Loucy (cell line): Measurements from ENCODE around the gene RMRP.
"Not testable (repeated sequence)": the region's sequence is repeated elsewhere in the genome, so short reads cannot be mapped to it uniquely, and the experiment has no call there.

Source experiments
- H2AFZ ChIP-seq: fragments of 200-600 bp; sonication (generic); 2 replicates; pipeline ENCODE4 v1.6.0; 2016; ENCODE audit warnings: antibody characterized with exemption, mild to moderate bottlenecking, low read length, moderate library complexity
- H3F3A ChIP-seq: fragments of 200-600 bp; 2 replicates; pipeline ENCODE4 v1.6.0; 2016; ENCODE audit warnings: antibody characterized with exemption, low read depth, mild to moderate bottlenecking
- H3K27me3 ChIP-seq: fragments of 200-600 bp; sonication (generic); 2 replicates; pipeline ENCODE4 v1.6.1; 2014; ENCODE audit warnings: low read length, mild to moderate bottlenecking; ENCODE audit not compliant: insufficient read depth, poor library complexity, severe bottlenecking
- H3K36me3 ChIP-seq: fragments of 200-600 bp; sonication (generic); 2 replicates; pipeline ENCODE4 v1.6.1; 2016; ENCODE audit warnings: low read length; ENCODE audit not compliant: insufficient read depth
- H3K4me1 ChIP-seq: fragments of 200-600 bp; sonication (generic); 2 replicates; pipeline ENCODE4 v1.5.1; 2014; ENCODE audit warnings: low read length, mild to moderate bottlenecking; ENCODE audit not compliant: insufficient read depth, poor library complexity, severe bottlenecking
- H3K4me2 ChIP-seq: fragments of 200-600 bp; sonication (generic); 2 replicates; pipeline ENCODE4 v1.6.0; 2014; ENCODE audit warnings: antibody characterized with exemption, low read length, low read depth, mild to moderate bottlenecking; ENCODE audit not compliant: poor library complexity, severe bottlenecking
- H3K4me3 ChIP-seq: fragments of 200-600 bp; sonication (generic); 2 replicates; pipeline ENCODE4 v1.5.1; 2014; ENCODE audit warnings: low read length, mild to moderate bottlenecking, mixed read lengths; ENCODE audit not compliant: poor library complexity, severe bottlenecking
- H3K79me2 ChIP-seq: fragments of 200-600 bp; sonication (generic); 2 replicates; pipeline ENCODE4 v1.6.1; 2014; ENCODE audit warnings: low read length; ENCODE audit not compliant: insufficient read depth
- H3K9ac ChIP-seq: fragments of 200-600 bp; sonication (generic); 2 replicates; pipeline ENCODE4 v1.6.0; 2014; ENCODE audit warnings: mild to moderate bottlenecking, low read depth, low read length, moderate library complexity; ENCODE audit not compliant: poor library complexity, severe bottlenecking
- H3K9me2 ChIP-seq: fragments of 200-600 bp; sonication (generic); replicated peaks from 2 replicates; pipeline ENCODE4 v1.6.1; 2016; ENCODE audit warnings: low read depth, low read length, mixed read lengths
- H3K9me3 ChIP-seq: fragments of 200-600 bp; sonication (generic); 2 replicates; pipeline ENCODE4 v1.6.1; 2014; ENCODE audit warnings: mild to moderate bottlenecking, antibody characterized with exemption, low read length, low read depth; ENCODE audit not compliant: insufficient read depth
- H4K20me1 ChIP-seq: fragments of 200-600 bp; sonication (generic); 2 replicates; pipeline ENCODE4 v1.6.0; 2014; ENCODE audit warnings: antibody characterized with exemption, low read length, mild to moderate bottlenecking; ENCODE audit not compliant: insufficient read depth, poor library complexity, severe bottlenecking
- EZH2phosphoT487 ChIP-seq: fragments of 200-600 bp; IDR thresholded peaks from 2 replicates; pipeline ENCODE4 v1.6.1; 2018; ENCODE audit warnings: antibody characterized with exemption, mild to moderate bottlenecking, moderate library complexity, borderline replicate concordance
- TF ChIP-seq, protein P1 (sequence below): fragments of 200-600 bp; sonication (generic); conservative IDR thresholded peaks from 2 replicates; pipeline ENCODE4 v1.5.1; 2014; ENCODE audit warnings: mild to moderate bottlenecking, antibody characterized with exemption, low read length

The RMRP gene

DNA sequence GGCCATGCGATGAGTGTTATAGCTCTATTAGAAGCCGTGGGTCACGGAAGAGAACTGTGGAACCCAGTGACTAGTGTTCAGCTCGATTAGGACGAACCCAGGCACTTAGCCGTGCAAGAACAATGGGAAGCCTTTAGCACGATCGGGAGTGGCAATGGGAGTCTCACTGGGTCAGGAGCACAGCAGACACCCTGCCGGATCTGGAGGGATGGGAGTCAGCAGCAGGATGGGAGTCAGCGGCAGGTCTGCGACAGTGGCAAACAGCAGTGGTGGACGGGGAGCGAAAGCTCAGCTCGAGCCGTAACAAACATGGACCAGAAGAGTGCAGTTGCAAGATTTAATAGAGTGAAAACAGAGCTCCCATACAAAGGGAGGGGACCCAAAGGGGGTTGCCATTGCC, 17.4 kb downstream of the RMRP start:
- H4K20me1 ChIP-seq, H3K4me2 ChIP-seq, H3K9me2 ChIP-seq, H3K4me3 ChIP-seq, H3K9me3 ChIP-seq, H3K27me3 ChIP-seq, H3K36me3 ChIP-seq, H2AFZ ChIP-seq, H3F3A ChIP-seq, H3K9ac ChIP-seq: not testable (repeated sequence)
- H3K4me1 ChIP-seq = peaks cover 30% of the 10 kb centered on the region
- peaks cover 12% of the 10 kb centered on the region; the same call in 1 of the 2 replicates for H3K79me2 ChIP-seq

DNA sequence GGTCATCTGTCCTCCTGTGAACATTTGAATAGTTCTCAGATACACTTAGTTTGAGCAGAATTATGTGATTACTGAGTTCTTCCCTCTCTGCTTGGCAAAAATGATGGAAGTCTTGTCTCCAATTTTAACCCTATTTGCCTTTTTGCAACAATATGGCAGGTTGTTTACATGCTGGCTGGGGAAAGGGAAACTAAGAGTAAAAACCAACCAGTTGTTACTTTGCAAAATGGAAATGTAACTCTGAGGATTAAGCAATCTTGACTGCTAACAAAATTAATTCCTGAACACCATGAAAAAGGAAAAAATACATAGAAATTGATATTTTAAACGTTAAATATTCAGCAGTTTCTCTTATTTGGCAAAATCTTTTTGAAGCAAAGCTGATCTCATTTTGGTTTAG, 18.2 kb downstream of the RMRP start:
- TF ChIP-seq, protein P1, sequence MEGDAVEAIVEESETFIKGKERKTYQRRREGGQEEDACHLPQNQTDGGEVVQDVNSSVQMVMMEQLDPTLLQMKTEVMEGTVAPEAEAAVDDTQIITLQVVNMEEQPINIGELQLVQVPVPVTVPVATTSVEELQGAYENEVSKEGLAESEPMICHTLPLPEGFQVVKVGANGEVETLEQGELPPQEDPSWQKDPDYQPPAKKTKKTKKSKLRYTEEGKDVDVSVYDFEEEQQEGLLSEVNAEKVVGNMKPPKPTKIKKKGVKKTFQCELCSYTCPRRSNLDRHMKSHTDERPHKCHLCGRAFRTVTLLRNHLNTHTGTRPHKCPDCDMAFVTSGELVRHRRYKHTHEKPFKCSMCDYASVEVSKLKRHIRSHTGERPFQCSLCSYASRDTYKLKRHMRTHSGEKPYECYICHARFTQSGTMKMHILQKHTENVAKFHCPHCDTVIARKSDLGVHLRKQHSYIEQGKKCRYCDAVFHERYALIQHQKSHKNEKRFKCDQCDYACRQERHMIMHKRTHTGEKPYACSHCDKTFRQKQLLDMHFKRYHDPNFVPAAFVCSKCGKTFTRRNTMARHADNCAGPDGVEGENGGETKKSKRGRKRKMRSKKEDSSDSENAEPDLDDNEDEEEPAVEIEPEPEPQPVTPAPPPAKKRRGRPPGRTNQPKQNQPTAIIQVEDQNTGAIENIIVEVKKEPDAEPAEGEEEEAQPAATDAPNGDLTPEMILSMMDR = no peak
- no peak for TF ChIP-seq EZH2phosphoT487
- Histone ChIP-seq H3K4me2 (peak overlapping the region; percentile 46), H3K79me2 (peaks cover 6% of the 10 kb centered on the region; the same call in 1 of the 2 replicates), H3K4me1 (peaks cover 37% of the 10 kb centered on the region), H3K9ac (no peak overlapping the region), H3K4me3 (no peak overlapping the region), H3K9me3 (no peaks in the 10 kb centered on the region), H4K20me1 (no peaks in the 10 kb centered on the region), H3K36me3 (no peaks in the 10 kb centered on the region), H3F3A (no peaks in the 10 kb centered on the region), H2AFZ (no peak overlapping the region), H3K9me2 (no peaks in the 10 kb centered on the region), H3K27me3 (no peaks in the 10 kb centered on the region)

DNA sequence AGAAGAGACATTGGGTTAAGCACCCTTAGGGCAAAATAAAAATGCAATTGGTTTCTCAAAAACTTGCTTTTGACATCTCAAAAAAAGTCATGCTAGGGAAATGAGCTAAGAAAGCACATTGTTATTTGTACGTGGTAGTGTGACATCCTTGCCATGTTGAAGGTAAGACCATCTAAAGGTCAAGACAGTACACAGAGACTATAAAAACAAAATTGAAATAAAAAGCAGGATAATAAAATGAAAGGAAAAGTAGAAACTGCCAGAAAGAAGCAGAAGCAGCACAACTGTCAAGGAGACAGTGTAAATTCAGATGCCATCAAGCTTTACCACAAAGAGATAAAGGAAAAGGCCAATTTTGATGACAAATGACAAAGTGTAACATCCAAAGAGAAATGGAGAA, 18.6 kb downstream of the RMRP start:
- H3K36me3 ChIP-seq, H3K4me3 ChIP-seq, H3K79me2 ChIP-seq, H3F3A ChIP-seq, H2AFZ ChIP-seq, H3K9ac ChIP-seq, H3K9me2 ChIP-seq, H3K9me3 ChIP-seq, H4K20me1 ChIP-seq, H3K27me3 ChIP-seq: not testable (repeated sequence)
- Histone ChIP-seq H3K4me1 (peaks cover 39% of the 10 kb centered on the region), H3K4me2 (peak overlapping the region; percentile 46)

DNA sequence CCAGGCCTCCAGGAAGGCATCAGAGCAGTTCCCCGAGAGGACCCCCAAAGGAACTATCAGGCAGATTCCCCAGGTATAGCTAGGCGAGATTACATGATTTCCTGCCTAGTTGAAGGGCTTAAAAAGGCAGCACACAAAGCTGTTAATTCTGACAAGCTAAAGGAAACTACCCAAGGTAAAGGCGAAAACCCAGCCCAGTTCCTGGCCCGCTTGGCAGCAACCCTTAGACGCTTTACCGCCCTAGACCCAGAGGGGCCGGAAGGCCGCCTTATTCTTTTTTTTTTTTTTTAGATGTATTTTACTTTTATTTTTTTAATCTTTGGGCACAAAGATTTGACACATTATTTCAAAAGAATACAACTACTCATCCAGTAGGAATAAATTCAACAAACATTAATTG, 19.1 kb downstream of the RMRP start:
- not testable (repeated sequence) for H2AFZ ChIP-seq

DNA sequence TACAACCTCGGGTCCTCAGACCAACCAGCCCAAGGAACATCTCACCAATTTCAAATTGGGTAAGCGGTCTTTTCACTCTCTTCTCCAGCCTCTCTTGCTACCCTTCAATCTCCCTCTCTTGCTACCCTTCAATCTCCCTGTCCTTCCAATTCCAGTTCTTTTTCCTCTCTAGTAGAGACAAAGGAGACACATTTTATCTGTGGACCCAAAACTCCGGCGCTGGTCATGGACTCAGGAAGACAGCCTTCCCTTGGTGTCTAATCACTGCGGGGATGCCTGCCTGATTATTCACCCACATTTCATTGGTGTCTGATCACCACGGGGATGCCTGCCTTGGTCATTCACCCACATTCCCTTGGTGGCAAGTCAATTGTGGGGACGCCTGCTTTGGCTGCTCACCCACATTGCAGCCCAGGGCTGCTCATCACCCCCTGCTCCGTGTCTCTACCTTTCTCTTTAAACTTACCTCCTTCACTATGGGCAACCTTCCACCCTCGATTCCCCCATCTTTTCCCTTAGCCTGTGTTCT, 20.3 kb downstream of the RMRP start:
- H3F3A ChIP-seq, H3K9ac ChIP-seq, H3K27me3 ChIP-seq, H3K4me2 ChIP-seq, H4K20me1 ChIP-seq, H3K9me2 ChIP-seq, H2AFZ ChIP-seq, H3K4me3 ChIP-seq, H3K9me3 ChIP-seq, H3K36me3 ChIP-seq, H3K79me2 ChIP-seq: not testable (repeated sequence)
- H3K4me1 ChIP-seq = peaks cover 39% of the 10 kb centered on the region

More for the DNA sequence above, 19.1 kb downstream of the RMRP start:
- not testable (repeated sequence) for H3K27me3 ChIP-seq, H3K4me3 ChIP-seq, H3K9ac ChIP-seq, H3K9me2 ChIP-seq, H3K79me2 ChIP-seq, H3K36me3 ChIP-seq, H3F3A ChIP-seq, H3K9me3 ChIP-seq, H4K20me1 ChIP-seq
- Histone ChIP-seq H3K4me1 (peaks cover 39% of the 10 kb centered on the region), H3K4me2 (peak overlapping the region; percentile 46)

DNA sequence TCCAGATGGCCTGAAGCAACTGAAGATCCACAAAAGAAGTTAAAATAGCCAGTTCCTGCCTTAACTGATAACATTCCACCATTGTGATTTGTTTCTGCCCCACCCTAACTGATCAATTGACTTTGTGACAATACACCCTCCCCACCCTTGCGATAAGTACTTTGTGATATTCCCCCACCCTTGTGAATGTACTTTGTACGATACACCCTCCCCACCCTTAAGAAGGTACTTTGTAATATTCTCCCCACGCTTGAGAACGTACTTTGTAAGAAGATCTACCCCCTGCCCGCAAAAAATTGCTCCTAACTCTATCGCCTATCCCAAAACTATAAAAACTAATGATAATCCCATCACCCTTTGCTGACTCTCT, 21.0 kb downstream of the RMRP start:
- H3K4me2 ChIP-seq, H3K27me3 ChIP-seq, H2AFZ ChIP-seq, H3F3A ChIP-seq, H3K9me2 ChIP-seq, H3K79me2 ChIP-seq, H3K36me3 ChIP-seq, H3K9me3 ChIP-seq, H4K20me1 ChIP-seq, H3K4me3 ChIP-seq: not testable (repeated sequence)
- peak overlapping the region; percentile 50 for H3K9ac ChIP-seq
- peaks cover 39% of the 10 kb centered on the region for H3K4me1 ChIP-seq
